ENCODE measurements around the gene SPATA17. TPM values are rescaled to one million over a fixed set of nuclear protein-coding genes. Genes with fewer than 3 reads are reported as not detected.

Gene SPATA17
- total RNA-seq, 1 experiment from 2014 or later, result 0.91 TPM

DNA sequence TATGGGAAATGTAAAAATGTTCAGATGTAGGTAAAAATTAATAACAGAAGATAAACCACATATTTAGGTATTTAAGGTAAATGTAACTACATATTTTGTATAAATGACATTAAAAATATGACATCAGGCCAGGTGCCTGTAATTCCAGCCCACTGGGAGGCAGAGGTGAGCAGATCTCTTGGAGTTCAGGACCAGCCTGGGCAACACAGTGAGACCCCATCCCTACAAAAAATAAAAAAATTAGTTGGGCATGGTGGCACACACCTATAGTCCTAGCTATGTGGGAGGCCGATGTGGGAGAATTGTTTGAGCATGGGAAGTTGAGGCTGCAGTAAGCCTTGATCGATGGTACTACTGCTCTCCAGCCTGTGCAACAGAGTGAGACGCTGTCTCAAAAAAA lies 216.5 kb downstream of the SPATA17 start:
- no peak for DNase-seq (ENCODE audit: low spot score)

GRCh38 chr1:217856342-217857034 lies 225.3 kb downstream of the SPATA17 start:
- DNase-seq (ENCODE audit: low spot score), result peak; percentile 8

- DNase-seq (ENCODE audit: low spot score), result peak; percentile 20
Measured at GRCh38 chr1:217857061-217857460, 225.9 kb downstream of the SPATA17 start.

- DNase-seq (ENCODE audit: low spot score), result no peak
Measured at GRCh38 chr1:217861658-217862057, 230.5 kb downstream of the SPATA17 start.

GRCh38 chr1:217867446-217867995 lies 236.4 kb downstream of the SPATA17 start:
- no peak for DNase-seq (ENCODE audit: low spot score)

DNA sequence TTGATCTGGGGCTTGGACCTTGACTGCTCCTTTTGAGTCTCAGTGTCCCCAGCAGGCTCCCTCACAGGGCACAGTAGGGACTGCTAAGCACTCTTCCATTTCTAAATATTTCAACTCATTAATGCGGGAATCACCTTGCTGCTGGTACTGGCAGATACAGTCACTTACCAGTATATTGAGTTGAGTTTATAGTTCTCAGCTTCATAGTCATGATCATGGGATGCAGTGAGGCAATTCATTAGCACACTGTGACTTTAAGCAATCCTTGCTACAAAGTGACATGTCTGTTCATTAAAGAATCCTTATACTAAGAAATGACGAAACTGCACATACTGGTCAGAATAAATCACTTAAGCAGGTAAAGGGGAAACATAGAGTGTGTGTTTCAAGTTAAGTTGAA lies 240.8 kb downstream of the SPATA17 start:
- no peak for DNase-seq (ENCODE audit: low spot score)

- DNase-seq (ENCODE audit: low spot score), result no peak
Measured at GRCh38 chr1:217875229-217875628, 244.1 kb downstream of the SPATA17 start.

DNA sequence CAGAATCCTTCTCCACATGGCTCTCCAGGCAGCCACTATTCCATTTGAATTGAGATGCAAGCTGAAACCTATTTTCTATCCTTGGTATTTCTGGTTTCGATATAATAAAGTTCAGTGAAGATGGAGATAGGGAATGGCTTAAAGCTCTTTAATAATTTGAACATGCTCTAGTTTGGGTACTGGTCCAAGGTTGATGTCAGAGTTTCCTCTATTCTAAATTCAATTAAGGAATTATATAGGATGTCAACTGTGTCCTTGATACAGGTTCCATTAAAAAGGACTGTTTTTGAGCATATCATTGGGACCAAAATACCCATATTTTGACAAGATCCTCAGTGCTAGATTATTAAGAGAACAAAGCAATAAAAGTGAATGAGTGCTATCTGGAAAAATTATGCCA lies 245.3 kb downstream of the SPATA17 start:
- DNase-seq (ENCODE audit: low spot score), result no peak

GRCh38 chr1:217876896-217877295 lies 245.8 kb downstream of the SPATA17 start:
- DNase-seq (ENCODE audit: low spot score), result no peak

DNA sequence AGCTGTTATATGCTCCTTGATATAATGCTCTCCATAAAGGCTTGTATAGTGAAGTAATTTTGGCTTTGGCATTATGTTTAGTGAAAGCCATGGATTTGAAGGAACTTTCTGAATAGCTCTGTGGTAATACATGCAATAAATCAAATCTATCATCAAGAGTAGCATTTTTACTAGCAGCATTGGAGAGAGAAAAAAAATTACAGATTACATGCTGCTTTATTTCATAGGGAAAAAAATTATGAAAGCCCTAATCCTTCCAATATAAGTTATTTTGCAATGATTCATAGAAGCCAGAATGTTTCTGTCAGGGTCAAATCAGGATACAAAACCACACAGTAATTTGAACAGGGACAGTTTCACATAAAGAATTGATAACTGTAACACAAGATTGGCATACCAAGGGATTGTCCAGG lies 250.0 kb downstream of the SPATA17 start:
- peak; percentile 11 for DNase-seq (ENCODE audit: low spot score)

DNA sequence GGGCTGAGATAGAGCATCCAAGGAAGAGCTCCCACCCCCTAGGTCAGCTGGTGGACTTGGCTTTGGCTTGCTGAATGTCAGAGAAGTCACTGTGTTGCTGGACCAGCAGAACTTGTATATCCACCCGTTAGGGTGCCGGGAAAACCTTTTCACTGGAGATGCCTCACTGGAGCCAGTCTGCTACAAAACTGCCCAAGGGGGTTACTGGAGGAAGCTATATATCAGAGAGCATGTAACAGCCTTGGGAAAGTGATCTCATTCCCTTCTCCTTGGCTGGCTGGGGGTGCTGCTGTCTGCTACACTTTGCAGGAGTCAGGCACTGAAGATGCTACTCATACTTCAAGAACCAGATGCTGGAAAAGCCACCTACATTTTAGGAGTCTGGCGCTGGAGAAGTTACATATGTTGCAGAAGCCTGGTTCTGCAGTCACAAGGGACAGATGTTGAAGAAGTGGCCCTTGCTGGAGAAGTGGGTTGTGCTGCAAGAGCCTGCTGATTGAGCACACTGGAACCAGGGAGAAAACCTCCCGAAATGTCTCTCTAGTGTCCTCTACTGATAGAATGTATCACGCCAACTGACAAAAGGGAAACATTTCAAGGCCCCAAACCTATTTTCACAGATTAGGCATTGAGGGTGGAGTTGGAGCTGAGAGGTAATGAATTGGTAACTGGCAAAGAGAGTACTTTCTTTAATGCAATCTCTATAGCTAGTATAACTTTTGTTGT lies 250.6 kb downstream of the SPATA17 start:
- DNase-seq (ENCODE audit: low spot score), result peak; percentile 39

DNA sequence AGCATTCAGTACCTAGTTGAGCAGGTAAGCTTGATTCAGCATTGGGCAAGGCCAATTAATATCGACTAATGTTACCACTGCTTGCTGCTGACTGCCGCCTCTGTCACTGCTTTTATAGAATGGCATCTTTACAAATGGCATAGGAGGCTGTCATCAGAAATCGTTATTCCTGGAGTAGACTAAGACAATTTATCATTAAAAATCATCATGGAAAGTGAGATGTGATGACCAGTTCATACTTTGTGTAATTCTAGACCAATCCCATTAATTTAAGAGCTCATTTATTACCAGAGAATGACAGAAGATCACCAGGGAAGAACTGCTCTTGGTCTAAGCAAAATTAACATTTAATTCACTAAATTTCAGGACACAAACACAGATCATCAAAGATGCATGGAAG lies 254.0 kb downstream of the SPATA17 start:
- DNase-seq (ENCODE audit: low spot score), result no peak

GRCh38 chr1:217888328-217888727 lies 257.2 kb downstream of the SPATA17 start:
- no peak for DNase-seq (ENCODE audit: low spot score)

- DNase-seq (ENCODE audit: low spot score), result no peak
Measured at GRCh38 chr1:217889401-217889800, 258.3 kb downstream of the SPATA17 start.

GRCh38 chr1:217891966-217892365 lies 260.8 kb downstream of the SPATA17 start:
- no peak for DNase-seq (ENCODE audit: low spot score)

- DNase-seq (ENCODE audit: low spot score), result peak; percentile 11
Measured at GRCh38 chr1:217892750-217893149, 261.6 kb downstream of the SPATA17 start.

GRCh38 chr1:217895841-217896240 lies 264.7 kb downstream of the SPATA17 start:
- no peak for DNase-seq (ENCODE audit: low spot score)

DNA sequence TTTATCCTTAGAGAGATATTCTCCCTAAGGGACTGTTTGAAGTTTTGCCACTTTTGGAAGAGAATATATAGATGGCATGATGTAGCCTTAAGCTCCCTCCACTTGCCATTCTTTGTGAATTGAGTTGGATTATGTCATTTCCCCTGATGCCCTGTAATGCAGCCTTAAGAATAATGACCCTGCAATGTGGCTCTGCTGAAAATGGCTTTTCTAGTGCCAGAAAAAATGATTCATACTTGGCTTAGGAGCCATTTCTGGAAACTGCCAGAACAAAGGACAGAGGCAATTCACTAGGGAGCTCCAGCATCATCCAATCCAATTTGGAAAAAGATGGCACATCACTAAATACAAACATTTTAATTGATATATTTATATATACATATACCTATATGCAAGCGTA lies 265.3 kb downstream of the SPATA17 start:
- peak; percentile 65 for DNase-seq (ENCODE audit: low spot score)

DNA sequence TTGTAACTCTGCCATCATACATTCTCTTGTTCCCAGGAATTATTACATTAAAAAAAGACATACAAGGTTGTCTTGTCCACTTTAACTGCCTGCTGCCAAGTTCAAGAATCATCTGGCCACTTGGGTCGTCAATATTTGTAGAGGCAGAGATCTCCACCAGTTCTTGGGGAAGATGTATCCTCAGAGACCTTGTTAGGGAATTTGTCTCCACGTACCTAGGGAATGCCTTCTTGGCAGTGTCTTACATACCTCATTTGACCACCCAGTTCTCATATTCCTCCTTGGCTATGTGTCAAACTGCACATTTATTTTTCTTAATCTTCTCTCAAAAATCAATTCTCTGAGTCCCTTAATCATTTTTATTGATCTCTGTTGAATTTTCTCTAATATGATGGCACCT lies 266.0 kb downstream of the SPATA17 start:
- no peak for DNase-seq (ENCODE audit: low spot score)

DNA sequence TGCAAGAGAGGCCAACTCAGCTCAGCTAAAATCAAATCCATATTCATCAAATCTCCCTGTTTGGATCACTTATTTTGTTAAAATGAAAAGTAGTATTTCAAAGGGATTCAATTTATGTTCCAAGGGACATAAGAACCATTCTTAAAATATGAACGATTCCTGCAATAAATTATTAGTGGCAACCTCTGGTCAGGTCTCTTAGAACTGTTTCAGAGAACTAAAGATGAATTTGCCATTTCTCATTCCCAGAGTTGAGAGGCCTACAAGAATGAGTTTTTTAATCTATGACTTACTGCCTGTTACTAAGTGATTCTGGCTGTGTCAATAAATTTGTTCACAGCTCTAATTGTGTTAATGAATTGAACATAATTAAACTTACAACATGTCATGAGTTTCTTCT lies 268.5 kb downstream of the SPATA17 start:
- no peak for DNase-seq (ENCODE audit: low spot score)

GRCh38 chr1:217907504-217907903 lies 276.4 kb downstream of the SPATA17 start:
- peak; percentile 68 for DNase-seq (ENCODE audit: low spot score)

DNA sequence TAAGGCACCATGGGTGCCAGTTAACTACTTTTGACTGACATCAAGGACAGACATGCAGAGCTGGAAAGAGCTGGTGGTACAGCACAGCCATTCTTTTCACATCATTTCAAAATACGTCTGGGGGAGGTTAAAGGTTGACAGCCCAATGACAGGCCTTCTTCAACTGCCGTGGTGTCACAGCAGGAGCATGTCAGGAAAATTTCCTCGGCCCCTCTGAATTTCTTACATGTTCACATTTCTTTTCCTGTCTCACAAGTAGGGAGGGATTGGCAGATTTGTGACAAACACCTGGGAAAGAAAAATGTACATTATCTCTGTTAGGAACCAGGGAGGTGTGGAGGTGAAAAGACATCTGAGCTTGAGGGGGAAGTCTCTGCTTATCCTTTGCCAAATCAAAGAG lies 279.1 kb downstream of the SPATA17 start:
- no peak for DNase-seq (ENCODE audit: low spot score)

GRCh38 chr1:217910791-217911320 lies 279.7 kb downstream of the SPATA17 start:
- DNase-seq (ENCODE audit: low spot score), result no peak
